Measurements from ENCODE around the gene DNAL4. TPM values are rescaled to one million over a fixed set of nuclear protein-coding genes. Genes with fewer than 3 reads are reported as not detected.

Gene DNAL4
- total RNA-seq (2022) (18.3 and 30.3 TPM in 2 replicates), Bru-seq, nascent RNA (percentile 60 among the genes with signal in this experiment), BruChase-seq, experiment 1, labeled RNA remaining after a 6-hour chase (percentile 95 among the genes with signal in this experiment), BruChase-seq, experiment 2, labeled RNA remaining after a 2-hour chase (percentile 87 among the genes with signal in this experiment)
- long read RNA-seq, transcript DNAL4-201 (4 exons, 1,504 nt) = major isoform, 38 of 41 reads
- long read RNA-seq, partial matches to known transcripts = 0 of 41 reads
- long read RNA-seq, other reads (novel, unspliced or antisense) = 3 of 41 reads

- Mint-ChIP-seq H3K9me3 (ENCODE audit: unreplicated experiment) (peaks cover 6% of the 10 kb centered on the region), H3K36me3 (ENCODE audit: insufficient read depth, unreplicated experiment) (no peaks in the 10 kb centered on the region), H3K27me3 (ENCODE audit: insufficient read depth, unreplicated experiment) (peaks cover 38% of the 10 kb centered on the region), H3K4me3 (ENCODE audit: unreplicated experiment) (peak within 1 kb of the TSS; percentile 83), H3K27ac (ENCODE audit: low read depth, unreplicated experiment) (peak within 1 kb of the TSS; percentile 93), H3K4me1 (ENCODE audit: insufficient read depth, unreplicated experiment) (peaks cover 12% of the 10 kb centered on the region)
- ChIA-PET POLR2A (interaction anchor here (0.7 to 1.4 kb wide), 2 partner anchors 67 to 509 kb away, joined by 3 read pairs; no protein-coding TSS in a partner anchor), CTCF (no interaction called here)
- intact Hi-C loops (cut with micrococcal nuclease) = no loop called here
- DNase-seq (ENCODE audit: unreplicated experiment) = peak; percentile 97
- TF ChIP-seq CTCF (IDR thresholded peaks at IDR 0.05; ENCODE audit: unreplicated experiment) = no peak
- BruUV-seq (replicated peaks) = no TSS peak
These were observed at the start of gene DNAL4 for GRCh38 chr22:38793721-38794466. Gene DNAL4, minus strand, starts transcription at chr22:38794143. Its CDS starts 11,412 bp downstream, at chr22:38782731.

- H3K4me1 Mint-ChIP-seq (ENCODE audit: insufficient read depth, unreplicated experiment) = peaks cover 14% of the 10 kb centered on the region
- ChIA-PET POLR2A (interaction anchor here (1.2 to 1.3 kb wide), 2 partner anchors 8 to 12 kb away, joined by 3 read pairs; no protein-coding TSS in a partner anchor), CTCF (interaction anchor here (0.6 kb wide), 1 partner anchor 10 kb away, joined by 3 read pairs; no protein-coding TSS in a partner anchor)
- DNase-seq (ENCODE audit: unreplicated experiment) = no peak
- peaks cover 4% of the 10 kb centered on the region for H3K36me3 Mint-ChIP-seq (ENCODE audit: insufficient read depth, unreplicated experiment)
- H3K4me3 Mint-ChIP-seq (ENCODE audit: unreplicated experiment) = peak overlapping the region; percentile 62
- no peaks in the 10 kb centered on the region for H3K9me3 Mint-ChIP-seq (ENCODE audit: unreplicated experiment)
- TF ChIP-seq CTCF (IDR thresholded peaks at IDR 0.05; ENCODE audit: unreplicated experiment) = no peak
- BruUV-seq (replicated peaks) = no TSS peak
- intact Hi-C loops (cut with micrococcal nuclease) = loop anchor here (5.0 kb wide), 2 partner anchors 41 to 76 kb away; no protein-coding TSS in a partner anchor
- no peak overlapping the region for H3K27ac Mint-ChIP-seq (ENCODE audit: low read depth, unreplicated experiment)
- H3K27me3 Mint-ChIP-seq (ENCODE audit: insufficient read depth, unreplicated experiment) = peaks cover 51% of the 10 kb centered on the region
These were observed 49.3 kb upstream of the DNAL4 start for GRCh38 chr22:38843201-38843656.

- intact Hi-C loops (cut with micrococcal nuclease) = loop anchor here (5.0 kb wide), 2 partner anchors 40 to 75 kb away; no protein-coding TSS in a partner anchor
- H3K27ac Mint-ChIP-seq (ENCODE audit: low read depth, unreplicated experiment) = no peak overlapping the region
- BruUV-seq (replicated peaks) = no TSS peak
These were observed 48.7 kb upstream of the DNAL4 start for GRCh38 chr22:38842512-38843200.

More at GRCh38 chr22:38842512-38843200, 48.7 kb upstream of the DNAL4 start:
- POLR2A ChIA-PET = interaction anchor here (1.2 to 1.3 kb wide), 2 partner anchors 9 to 13 kb away, joined by 3 read pairs; no protein-coding TSS in a partner anchor
- CTCF ChIA-PET = interaction anchor here (0.6 to 1.4 kb wide), 2 partner anchors 11 to 18 kb away, joined by 3 read pairs; no protein-coding TSS in a partner anchor
- H3K4me3 Mint-ChIP-seq (ENCODE audit: unreplicated experiment) = peak overlapping the region; percentile 62
- H3K27me3 Mint-ChIP-seq (ENCODE audit: insufficient read depth, unreplicated experiment) = peaks cover 45% of the 10 kb centered on the region
- no peak for DNase-seq (ENCODE audit: unreplicated experiment)
- H3K9me3 Mint-ChIP-seq (ENCODE audit: unreplicated experiment) = no peaks in the 10 kb centered on the region
- no peak for TF ChIP-seq CTCF (IDR thresholded peaks at IDR 0.05; ENCODE audit: unreplicated experiment)
- H3K4me1 Mint-ChIP-seq (ENCODE audit: insufficient read depth, unreplicated experiment) = peaks cover 14% of the 10 kb centered on the region
- peaks cover 4% of the 10 kb centered on the region for H3K36me3 Mint-ChIP-seq (ENCODE audit: insufficient read depth, unreplicated experiment)
